ENCODE results near the gene SLC38A10. TPM values are rescaled to one million over a fixed set of nuclear protein-coding genes. Genes with fewer than 3 reads are reported as not detected.
A peak's percentile ranks its signal among the peaks of the same experiment; 100 is the strongest.

SLC38A10 gene
- total RNA-seq, 1 experiment from 2014 or later, result 109 TPM

DNA sequence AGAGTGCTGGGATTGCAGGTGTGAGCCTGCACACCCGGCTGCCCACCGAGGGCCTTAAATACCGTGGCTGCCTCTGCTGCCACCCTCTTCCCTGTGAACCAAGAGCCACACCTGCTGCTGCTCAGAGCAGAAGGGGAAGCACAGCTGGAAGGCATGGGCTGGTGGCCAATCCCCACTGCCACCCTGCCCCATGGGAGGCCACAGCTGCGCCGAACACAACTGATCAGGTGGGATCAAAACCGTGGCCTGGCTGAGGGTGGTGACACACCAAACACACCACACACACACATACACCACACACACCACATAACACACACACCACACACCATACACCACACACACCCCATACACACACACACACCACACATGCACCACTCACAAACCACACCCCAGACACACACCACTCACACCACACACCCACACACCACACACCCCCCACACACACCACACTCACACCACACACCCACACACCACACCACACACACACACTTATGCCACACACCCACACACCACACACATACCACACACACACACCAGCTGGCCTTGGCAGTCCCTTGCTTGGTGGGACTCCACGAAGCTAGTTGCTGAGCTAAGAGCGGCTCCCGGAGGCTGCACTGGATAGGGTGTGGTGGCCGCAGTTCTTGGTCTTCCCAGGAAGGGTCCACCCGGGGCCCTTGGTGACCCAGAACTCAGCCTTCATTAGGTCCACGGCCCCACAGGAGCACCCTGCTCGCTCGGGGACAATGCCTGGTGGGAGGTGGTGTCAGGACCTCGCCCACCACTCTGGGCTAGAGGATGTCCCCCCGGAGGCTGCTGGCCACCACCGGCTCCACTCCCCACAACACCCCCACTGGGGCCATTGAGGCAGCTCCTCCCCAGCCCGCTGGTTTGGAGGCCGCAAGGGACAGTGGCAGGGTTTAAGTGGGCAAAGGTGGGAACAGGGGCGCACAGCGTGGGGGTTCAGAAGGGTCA, 87.2 kb downstream of the SLC38A10 start:
- DNase-seq (ENCODE audit: low spot score), result no peak

DNA sequence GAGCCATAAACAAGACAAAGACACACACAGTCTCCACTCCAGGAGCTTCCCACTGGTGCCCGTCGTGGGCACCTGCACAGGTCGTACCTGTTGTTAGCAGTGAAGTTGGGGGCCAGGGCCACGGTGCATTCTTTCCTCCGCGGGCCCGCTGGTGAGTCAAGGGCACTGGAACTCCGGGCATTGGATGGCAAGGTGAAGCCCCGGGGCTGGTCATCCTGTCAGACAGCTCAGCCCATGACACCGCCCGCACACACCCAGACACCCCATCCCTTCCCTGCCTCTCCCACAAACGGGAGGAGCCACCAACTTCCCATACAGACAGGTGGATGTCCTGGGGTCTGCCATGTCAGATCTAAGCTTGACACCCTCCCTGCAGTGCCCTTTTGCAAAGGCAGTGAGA, 88.5 kb downstream of the SLC38A10 start:
- DNase-seq (ENCODE audit: low spot score), result no peak

DNA sequence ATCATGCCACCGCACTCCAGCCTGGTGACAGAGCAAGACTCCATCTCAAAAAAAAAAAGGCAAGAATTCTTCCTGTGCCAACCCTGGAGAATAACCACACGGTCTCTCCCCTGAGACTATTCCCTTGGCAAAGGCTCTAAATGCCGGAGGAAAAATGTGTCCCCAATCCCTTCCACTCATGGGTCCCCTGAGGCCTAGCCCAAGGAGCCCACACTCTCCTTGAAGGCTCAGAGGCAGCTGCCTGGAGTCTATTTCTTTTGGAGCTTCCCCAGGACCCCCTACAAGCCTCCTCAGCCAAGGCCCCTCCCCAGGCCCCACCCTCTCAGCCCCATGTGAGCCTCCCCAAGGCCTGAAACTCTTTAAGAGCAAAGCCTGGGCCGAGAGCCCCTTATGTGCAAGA, 88.9 kb downstream of the SLC38A10 start:
- no peak for DNase-seq (ENCODE audit: low spot score)

DNA sequence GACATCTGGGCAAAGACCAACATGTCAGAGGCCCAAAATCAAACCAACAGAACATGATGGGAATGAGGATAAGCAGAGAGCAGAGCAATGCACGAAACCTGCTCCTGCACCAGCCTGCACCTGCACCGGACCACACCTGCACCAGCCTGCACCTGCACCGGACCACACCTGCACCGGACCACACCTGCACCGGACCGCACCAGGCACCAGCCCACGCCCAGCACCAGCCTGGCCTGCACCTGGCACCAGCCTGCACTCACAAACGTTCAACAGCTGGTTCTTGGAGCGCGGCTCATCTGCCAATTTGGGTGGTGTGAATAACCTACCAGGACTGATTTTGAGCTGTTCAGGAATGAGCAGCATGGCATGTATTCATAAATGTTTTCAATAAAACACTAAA, 90.5 kb downstream of the SLC38A10 start:
- DNase-seq (ENCODE audit: low spot score), result no peak

DNA sequence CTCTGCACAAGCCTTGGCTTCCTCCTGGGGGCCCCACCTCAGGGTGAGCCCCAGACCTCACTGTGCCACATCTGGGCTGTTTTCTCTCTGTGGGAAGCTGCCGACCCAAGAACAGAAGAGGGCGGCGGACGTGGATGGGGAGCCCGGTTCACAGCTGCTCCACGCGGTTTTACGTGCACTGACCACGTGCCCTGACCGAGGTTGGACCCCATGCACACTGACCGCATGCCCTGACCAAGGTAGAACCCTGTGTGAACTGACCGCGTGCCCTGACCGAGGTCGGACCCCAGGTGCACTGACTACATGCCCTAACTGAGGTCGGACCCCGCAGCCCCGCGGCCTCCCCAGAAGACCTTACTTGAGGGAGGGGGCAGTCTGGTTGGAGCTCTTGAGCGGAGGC, 92.0 kb downstream of the SLC38A10 start:
- DNase-seq (ENCODE audit: low spot score), result no peak

DNA sequence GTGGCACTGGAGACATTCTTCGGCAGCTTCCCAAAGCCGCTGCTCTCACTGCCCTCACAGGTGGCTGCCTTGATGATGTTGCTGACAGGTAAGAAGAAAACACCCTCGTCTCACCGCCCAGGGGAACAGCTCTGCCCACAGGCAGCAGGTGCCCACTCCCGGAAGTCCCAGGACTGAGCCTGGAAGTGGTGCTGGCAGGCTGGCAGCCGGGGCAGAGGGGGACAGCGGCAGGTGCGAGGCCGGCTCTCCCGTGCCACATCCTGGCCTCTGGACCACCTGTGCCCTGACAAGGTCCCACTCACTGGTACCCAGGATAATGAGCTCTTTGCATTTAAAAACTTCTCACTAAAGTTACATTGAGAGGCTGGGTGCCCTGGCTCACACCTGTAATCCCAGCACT, 92.8 kb downstream of the SLC38A10 start:
- no peak for DNase-seq (ENCODE audit: low spot score)

DNA sequence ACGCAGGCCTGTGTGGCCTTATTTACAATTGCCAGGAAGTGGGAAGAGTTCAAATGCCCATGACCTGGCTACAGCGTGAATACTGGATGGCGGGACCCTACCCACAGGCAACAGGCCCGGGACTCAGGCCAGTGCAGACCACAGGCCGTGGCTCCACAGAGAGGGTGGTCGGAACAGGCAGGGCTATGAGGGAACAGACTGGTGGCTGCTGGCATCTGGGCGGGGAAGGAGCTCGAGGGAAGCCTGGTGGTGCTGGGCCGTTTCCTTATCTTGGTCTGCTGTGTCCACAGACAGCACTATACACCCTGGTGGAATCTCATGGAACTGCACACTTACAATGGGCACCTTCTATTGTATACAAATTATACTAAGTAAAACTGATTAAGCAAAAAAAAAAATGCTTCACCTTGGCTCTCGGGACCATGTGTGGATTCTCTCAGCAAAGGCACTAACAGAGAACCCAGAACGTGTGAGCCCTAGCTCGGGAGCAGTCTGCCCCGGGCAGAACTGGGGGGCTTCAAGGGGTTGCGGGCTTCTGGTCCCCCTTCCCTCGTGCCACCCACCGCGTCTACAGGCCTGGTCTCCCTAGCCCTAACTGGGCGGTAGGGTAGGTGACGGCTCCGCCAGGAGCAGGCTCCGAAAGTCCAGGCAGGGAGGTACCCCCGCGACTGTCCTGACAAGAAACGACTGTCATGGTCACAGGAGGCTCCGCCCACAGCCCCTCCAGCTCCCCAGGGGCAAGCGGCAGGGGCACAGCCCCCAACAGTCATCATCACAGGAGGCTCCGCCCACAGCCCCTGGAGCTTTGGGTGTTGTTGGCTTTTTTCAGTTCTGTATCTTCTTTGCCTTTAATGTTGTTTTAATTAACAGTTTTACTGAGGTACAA, 94.2 kb downstream of the SLC38A10 start:
- peak; percentile 90 for DNase-seq (ENCODE audit: low spot score)

DNA sequence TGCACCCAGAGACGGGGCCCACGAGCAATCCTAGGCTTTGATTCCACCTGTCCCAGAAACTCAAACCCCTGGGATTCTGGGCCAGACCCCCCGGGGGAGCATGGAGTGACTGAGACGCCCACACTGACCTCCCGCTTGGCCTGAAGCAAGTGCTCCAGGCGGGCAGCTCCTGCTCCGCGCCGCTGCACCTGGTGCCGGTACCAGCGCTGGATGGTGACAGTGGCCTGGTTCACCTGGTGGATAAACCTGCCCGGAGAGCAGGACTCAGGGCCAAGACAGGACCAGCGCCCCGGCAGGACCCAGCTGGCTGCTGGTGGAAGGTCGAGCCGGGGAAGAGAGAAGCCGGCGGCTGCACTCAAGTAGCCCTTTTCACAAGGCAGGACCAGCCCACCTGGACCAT, 94.9 kb downstream of the SLC38A10 start:
- no peak for DNase-seq (ENCODE audit: low spot score)

DNA sequence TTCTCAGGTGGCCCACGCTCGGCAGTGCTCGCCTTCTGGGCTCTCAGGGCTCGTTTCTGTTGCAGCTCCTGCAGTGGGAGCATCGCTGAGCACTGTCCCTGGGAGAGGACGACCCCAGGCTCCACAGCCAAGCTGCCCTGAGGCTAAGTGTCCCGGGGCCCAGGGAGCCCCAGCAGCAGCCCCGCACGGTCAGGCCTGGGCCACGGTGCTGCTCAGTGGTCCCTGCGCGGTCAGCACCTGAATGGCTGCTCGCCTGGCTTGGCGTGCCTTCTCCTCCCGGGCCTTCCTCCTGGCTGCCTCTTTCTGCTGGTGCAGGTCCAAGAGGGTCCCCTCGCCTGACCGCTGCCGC, 95.7 kb downstream of the SLC38A10 start:
- DNase-seq (ENCODE audit: low spot score), result no peak

DNA sequence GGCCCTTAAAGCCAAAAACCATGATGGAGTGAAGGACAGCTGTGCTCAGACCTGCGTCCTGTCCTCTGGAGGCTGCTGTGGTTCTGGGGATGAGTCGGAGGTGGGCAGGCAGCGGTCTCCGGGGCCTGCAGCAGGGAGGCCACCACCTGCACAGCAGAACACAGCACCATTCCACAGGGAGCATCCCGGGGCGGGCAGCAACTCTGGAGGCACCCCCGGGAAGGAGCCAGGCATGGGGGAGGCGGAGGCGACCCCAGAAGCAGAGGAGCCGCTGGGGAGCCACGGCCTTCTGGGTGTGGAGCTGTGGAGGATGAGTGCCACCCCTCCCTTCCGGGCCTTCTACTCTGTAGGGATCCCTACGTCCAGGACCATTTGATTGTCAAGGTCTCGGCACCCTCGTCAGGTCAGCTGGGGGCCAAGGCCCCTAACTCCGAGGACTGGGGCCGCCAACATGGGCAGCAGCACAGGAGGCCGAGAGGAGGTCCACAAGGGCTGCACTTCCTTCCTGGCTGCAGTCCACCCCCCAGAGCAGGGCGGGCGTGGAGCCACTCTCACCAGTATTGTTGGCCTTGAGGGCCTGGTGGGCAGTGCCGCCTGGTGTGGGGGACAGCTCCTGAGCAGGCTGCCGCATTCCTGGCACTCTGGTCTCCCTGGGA, 96.2 kb downstream of the SLC38A10 start:
- DNase-seq (ENCODE audit: low spot score), result no peak

DNA sequence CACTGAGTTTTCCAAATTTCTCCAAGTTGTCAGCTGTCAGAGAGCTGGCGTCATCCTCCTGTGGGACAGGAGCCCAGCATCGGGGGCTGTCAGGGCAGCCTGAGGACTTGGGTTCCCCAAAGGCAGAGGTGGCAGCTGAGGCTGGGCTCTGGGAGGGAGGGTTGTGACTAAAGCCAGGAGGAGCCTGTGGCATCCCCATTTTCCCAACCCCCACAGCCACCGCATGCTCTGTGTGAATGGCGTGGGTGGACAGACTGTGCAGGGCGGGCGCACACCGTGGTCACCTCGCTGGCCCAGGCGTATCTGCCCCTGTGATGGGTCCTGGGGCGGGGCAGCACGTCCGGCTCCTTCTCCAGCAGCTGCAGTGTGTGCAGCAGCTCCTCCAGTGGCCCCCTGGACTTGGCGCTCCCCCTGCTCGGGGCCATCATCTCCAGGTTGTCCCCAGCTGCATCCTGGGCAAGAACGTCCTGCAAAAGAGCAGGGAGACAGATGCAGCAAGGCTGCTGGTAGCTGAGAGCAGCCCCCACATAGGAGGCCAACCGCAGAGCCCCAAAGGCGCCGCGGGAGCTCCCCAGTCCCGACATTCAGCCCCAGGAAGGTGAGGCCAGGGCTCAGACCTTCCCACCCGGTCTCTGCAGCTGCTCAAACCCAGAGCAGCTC, 97.1 kb downstream of the SLC38A10 start:
- DNase-seq (ENCODE audit: low spot score), result no peak

DNA sequence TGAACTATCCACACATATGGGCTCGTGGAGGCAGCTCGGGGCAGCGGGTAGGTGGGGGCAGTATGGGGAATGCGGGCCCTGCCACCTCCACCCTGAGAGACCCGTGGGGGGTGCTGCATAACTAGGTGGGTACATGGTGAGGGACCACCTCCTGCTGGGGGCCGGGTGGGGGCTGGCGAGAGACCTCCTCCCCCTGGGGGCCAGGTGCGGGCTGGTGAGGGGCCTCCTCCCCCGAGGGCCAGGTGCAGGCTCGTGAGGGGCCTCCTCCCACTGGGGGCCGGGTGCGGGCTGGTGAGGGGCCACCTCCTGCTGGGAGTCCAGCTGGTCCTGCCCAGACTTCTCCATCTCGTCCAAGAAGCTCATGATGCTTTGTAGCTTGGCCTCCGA, 97.7 kb downstream of the SLC38A10 start:
- DNase-seq (ENCODE audit: low spot score), result no peak

DNA sequence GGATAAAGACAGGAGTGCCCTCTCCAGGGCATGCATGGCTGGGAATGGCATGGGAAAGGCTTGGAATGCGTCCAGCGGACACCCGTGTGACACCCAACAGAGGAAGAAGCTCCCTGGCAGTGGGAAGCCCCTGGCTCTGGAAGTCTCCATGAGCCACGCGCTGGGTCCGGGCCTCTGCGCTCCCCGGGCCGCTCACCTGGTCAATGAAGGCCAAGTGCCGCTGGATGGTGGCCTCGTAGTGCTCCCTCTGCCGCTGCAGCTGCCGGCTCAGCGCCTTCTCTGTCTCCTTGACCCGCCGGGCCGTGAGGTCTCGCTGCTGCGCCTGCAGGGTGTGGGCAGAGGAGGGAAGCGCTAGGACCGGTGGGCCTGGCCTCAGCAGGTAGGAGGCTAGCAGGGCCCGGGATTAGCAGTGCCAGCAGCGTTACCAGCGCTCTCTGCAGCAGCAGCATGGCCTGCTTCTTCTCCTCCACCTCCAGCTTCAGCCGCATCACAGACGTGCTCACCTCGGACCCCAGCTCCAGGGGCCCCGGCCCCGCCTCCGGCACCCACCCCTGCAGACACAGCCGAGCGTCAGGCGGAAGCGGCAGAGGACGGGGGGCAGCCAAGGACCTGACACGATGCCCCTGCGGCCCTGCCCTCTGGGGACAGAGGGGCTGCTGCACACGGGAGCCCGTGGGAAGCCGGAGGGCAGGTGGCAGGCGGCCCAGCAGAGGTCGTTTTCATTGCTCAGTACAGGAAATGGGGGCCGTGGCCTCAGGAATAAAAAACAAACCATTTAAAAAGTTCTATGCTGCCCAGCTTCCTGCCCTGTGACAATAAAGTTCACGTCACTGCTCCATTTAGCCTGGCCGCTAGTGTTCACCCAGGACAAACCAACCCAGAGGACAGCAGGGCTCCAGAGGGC, 98.3 kb downstream of the SLC38A10 start:
- DNase-seq (ENCODE audit: low spot score), result no peak

DNA sequence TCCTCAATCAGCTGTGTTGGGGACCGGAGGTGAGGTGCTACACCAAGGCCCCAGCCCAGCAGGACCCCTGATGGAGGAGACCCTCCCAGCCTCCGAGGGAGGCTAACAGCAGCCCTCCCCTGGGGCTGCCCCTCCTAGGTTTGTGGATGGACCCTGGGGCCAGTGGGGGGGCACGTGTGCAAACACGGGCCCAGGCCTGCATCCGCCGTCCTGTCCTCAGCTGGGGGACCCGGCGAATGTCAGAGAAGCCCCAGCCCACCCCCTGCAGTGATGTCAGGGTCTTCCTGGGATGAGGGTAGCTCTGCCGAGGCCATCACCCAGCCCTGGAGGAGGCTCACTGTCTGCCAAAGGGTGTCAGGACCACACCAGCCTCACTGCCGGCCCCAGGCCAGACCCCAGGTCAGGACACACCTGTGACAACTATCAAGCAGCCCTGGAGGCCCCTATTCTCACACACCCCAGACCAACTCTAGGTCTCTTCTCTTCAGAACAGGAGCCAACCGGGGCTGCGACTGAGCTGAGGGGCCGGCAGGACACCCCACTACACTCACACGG, 99.1 kb downstream of the SLC38A10 start:
- DNase-seq (ENCODE audit: low spot score), result no peak

Other genes with a start within 250 kb of the SLC38A10 start
- gene PVALEF, start 129.8 kb downstream of the SLC38A10 start, total RNA-seq (2014; rRNA removed; shearing (Covaris generic)), result not detected in 2 replicates
- 64.6 and 71.3 TPM in 2 replicates for gene AATK, start 129.1 kb downstream of the SLC38A10 start, total RNA-seq (2014; rRNA removed; shearing (Covaris generic))
- 37.1 and 46.0 TPM in 2 replicates for gene CEP131, start 72.3 kb downstream of the SLC38A10 start, total RNA-seq (2014; rRNA removed; shearing (Covaris generic))
- 39.4 and 46.2 TPM in 2 replicates for gene TEPSIN, start 56.3 kb downstream of the SLC38A10 start, total RNA-seq (2014; rRNA removed; shearing (Covaris generic))
- gene NDUFAF8, start 56.0 kb downstream of the SLC38A10 start, total RNA-seq (2014; rRNA removed; shearing (Covaris generic)), result 87.4 and 96.5 TPM in 2 replicates
- 10.4 and 11.6 TPM in 2 replicates for gene BAHCC1, start 100.2 kb upstream of the SLC38A10 start, total RNA-seq (2014; rRNA removed; shearing (Covaris generic))
- gene ACTG1, start 217.5 kb upstream of the SLC38A10 start, total RNA-seq (2014; rRNA removed; shearing (Covaris generic)), result 3,401 and 4,670 TPM in 2 replicates
- gene FSCN2, start 233.1 kb upstream of the SLC38A10 start, total RNA-seq (2014; rRNA removed; shearing (Covaris generic)), result 4.3 and 4.7 TPM in 2 replicates

All from HT-29 (cell line).